Hematopoietic multipotent progenitor cell (in vitro differentiated cells): ENCODE data around the gene RASGEF1B. TPM values are rescaled to one million over a fixed set of nuclear protein-coding genes. Genes with fewer than 3 reads are reported as not detected.

ENCODE experiments used
- DNase-seq, 3 donors: peaks; one replicate each; pipeline ENCODE4 v3.0.0-alpha.2; 2011 to 2015; ENCODE audit warnings: low read depth in 2 of 3, low spot score in 2 of 3
- total RNA-seq: library from RNA; depleted of rRNA; stranded (reverse); fragments of >200 nt; gene quantifications from one replicate; pipeline ENCODE4 v1.2.3, GENCODE V29; 2012

RASGEF1B gene
- total RNA-seq, 1 donor, result 15.1 TPM

DNA sequence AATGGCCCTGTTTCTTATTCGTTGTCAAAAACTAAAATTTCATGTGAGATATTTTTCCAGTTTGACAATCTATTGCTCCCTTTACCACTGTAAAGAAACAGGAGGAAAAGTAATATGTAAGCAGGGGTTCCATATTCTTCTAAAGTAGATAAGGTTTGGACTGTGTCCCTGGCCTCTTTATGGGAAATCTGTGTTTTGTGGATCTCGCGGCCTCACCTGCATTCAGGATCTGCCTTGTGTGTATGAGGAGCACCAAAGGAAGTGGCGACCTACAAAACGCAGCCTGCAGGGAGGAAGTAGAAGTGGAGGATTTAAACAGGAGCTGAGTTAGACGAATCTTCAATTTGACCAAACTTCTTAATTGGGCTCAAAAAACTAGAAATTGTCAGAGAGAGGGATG lies 67.0 kb downstream of the RASGEF1B start:
- no peak for DNase-seq

DNA sequence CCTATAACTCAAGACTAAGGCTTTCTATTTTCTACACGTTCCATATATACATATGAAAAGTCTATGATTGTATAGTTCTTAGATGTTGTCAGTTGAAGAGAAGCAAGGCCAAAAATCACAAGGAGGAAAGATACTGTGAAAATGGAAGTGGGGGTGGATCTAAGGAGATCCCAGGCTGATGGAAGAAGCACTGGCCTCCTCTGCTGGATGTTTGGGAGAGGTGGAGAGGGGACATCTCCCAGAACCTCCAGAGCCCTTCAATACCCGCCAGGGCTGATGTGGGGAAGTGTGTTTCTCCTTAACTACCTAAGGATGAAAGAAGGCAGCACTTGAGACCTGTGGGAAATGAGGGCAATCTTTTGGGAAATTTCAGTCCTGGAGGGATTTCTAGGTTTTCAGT lies 67.4 kb downstream of the RASGEF1B start:
- DNase-seq, result no peak

- DNase-seq, result no peak
These were observed 72.2 kb downstream of the RASGEF1B start for GRCh38 chr4:81399306-81400086.

DNA sequence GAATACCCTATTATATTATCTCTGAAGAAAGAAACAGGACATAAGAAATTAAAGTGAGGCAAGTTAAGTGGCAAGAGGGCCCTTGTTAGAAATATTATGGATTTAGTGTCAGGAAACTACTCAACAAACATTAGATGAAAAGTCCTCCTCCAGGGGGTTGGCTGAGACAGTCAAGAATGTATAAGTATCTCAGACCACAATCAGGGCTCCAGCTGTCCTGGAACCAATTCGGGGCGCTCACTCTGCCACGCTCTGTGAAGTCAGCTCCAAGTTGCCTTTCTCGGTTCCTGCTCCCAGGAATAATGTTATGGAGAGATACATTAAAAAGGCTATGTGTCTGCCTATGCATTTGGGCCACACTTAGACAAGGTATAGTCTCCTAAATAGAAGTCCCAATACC lies 73.3 kb downstream of the RASGEF1B start:
- DNase-seq, result no peak

- DNase-seq, result no peak
These were observed 74.1 kb downstream of the RASGEF1B start for GRCh38 chr4:81397635-81398034.

DNA sequence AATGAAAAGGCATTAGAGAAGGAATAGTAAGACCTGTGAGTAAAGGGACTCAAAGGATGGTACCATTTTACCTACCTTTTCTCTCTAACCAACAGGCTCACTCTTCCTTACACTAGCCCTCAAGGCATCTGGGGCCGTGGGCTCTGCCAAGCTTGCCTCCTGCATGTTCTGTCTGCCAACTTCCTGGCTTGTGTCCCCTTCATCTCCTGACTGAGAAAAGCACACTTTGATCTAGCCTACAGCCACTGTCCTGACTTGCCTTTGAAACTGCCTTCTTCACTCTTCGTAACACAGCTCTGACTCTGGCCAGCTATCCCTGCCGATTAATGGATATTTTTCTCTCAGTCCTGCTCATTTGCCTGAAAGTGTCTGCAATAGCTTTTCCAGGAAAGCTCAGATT lies 76.5 kb downstream of the RASGEF1B start:
- no peak for DNase-seq

- DNase-seq, result no peak
These were observed 79.5 kb downstream of the RASGEF1B start for GRCh38 chr4:81392164-81392563.

DNA sequence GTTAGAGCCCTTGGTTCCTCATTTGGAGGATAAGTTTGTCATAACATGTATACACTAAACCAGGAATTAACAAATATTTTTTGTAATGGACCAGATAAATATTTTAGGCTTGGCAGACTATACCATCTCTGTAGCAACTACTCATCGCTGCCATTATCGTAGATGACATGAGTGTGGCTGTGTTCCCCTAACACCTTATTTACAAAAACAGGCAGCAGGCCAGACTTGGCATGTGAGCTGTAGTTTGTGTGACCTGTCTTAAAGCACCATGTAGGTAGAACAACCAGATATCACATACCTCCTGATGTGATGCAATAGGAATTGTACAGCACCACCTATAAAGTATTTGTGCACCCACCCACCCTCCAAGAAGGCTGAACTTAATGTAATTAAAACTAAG lies 82.0 kb downstream of the RASGEF1B start:
- no peak for DNase-seq

DNA sequence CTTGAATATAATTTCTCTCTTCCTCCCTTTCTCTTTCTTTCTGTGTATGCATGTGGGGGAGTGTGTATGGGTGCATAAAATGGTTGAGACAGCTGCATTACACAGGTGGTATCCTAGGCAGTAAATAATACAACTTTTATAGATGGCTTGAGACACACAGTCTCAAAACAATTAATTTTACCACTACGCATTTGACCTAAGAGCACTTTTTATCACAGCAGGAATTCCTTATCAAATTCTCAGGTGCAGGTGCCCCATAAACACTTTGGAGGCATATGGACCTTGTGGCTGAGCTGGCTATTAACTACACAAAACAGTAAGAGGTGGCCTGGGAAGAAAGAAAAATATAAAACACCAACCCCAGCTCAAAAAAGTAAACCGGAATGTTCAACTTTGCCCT lies 91.3 kb downstream of the RASGEF1B start:
- no peak for DNase-seq

DNA sequence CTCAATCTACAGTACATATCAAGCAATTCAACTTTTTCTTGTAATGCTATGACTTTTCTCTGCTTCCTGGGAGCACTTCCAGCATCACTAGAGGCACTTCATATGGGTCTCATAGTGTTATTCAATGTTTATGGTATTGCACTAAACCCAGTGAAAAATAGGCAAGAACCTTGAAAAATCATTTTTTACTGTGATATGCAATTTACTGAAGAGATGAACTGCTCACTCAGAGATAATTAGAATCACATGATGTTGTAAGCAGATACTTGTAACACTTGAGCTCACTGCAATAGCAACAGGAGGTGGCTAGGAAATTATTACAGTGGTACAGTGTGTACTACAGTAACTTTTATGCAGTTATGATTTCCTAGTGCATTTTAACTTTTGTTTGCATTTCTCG lies 93.3 kb downstream of the RASGEF1B start:
- no peak for DNase-seq

GRCh38 chr4:81377191-81377590 lies 94.5 kb downstream of the RASGEF1B start:
- no peak for DNase-seq

DNA sequence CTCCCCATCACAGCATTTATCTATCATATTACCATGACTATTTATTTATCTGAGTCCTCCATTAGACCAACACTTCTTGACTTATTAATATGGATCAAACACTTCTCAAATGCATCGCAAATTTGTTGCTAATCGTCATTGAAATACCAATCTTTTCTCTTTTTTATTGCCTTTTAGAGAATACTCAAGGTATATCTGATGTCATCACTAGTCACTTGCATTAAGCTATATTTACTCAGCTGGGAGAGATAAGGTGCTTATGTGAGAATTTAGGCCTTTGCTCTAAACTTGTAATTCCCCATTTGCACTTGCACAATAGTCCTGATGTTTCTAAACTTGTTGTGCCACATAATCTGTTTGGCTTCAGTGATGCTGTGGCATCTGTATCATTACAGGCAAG lies 95.0 kb downstream of the RASGEF1B start:
- no peak for DNase-seq
